ENCODE data around the gene GGACT.

The GGACT gene

GRCh38 chr13:100521851-100522617 is 66.6 kb downstream of the GGACT start:
- H3K27ac ChIP-seq = no peak overlapping the region
- DNase-seq (ENCODE audit: low spot score) = no peak
- no peak overlapping the region for H3K4me3 ChIP-seq
- TF ChIP-seq CTCF (IDR thresholded peaks at IDR 0.05) = no peak

GRCh38 chr13:100520936-100521850 is 67.4 kb downstream of the GGACT start:
- Histone ChIP-seq H3K4me3 (no peak overlapping the region), H3K27ac (no peak overlapping the region)
- DNase-seq (ENCODE audit: low spot score) = no peak
- no peak for TF ChIP-seq CTCF (IDR thresholded peaks at IDR 0.05)

- DNase-seq (ENCODE audit: low spot score) = no peak
- Histone ChIP-seq H3K27ac (no peak overlapping the region), H3K4me3 (no peak overlapping the region)
- no peak for TF ChIP-seq CTCF (IDR thresholded peaks at IDR 0.05)
These were observed 69.0 kb downstream of the GGACT start for GRCh38 chr13:100519626-100520025.

- Histone ChIP-seq H3K4me3 (no peak overlapping the region), H3K27ac (no peak overlapping the region)
- TF ChIP-seq CTCF (IDR thresholded peaks at IDR 0.05) = no peak
- no peak for DNase-seq (ENCODE audit: low spot score)
These were observed 70.1 kb downstream of the GGACT start for GRCh38 chr13:100518394-100519062.

GRCh38 chr13:100517728-100518127 is 70.9 kb downstream of the GGACT start:
- Histone ChIP-seq H3K4me3 (no peak overlapping the region), H3K27ac (no peak overlapping the region)
- no peak for DNase-seq (ENCODE audit: low spot score)

GRCh38 chr13:100517135-100517534 is 71.5 kb downstream of the GGACT start:
- no peak for DNase-seq (ENCODE audit: low spot score)
- Histone ChIP-seq H3K27ac (no peak overlapping the region), H3K4me3 (no peak overlapping the region)
- no peak for TF ChIP-seq CTCF (IDR thresholded peaks at IDR 0.05)

More at GRCh38 chr13:100517728-100518127, 70.9 kb downstream of the GGACT start:
- no peak for TF ChIP-seq CTCF (IDR thresholded peaks at IDR 0.05)
